Ramos (cell line): ENCODE measurements around the gene CACNA2D1.

Experiments
- in situ Hi-C: fragments of 300-500 bp; cut with MboI; formaldehyde crosslinking; loops from one replicate; pipeline ENCODE4 v1.14.3; 2022; ENCODE audit warnings: low sequenced_read_pairs; ENCODE audit not compliant: unreplicated experiment

Gene CACNA2D1

DNA sequence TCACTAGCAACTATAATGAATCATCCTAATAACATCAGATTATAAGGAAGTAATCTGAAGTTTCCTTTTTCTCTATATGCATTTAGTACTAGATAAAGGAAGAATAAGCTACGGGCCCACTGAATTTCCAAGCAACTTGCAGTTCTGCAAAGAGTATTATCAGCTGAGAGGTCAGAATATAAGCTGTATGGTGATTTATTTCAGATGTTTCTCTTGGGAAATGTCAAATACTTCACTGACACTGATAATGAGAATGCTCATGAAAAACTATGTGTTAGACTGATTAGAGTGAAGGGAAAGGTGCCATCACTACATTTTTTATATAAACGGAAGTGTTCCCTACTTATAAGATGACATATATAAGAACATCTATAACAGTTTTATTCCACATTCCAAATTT, 422.5 kb downstream of the CACNA2D1 start:
- in situ Hi-C loops, result loop anchor here (25.0 kb wide), 1 partner anchor 534 kb away; no protein-coding TSS in a partner anchor

DNA sequence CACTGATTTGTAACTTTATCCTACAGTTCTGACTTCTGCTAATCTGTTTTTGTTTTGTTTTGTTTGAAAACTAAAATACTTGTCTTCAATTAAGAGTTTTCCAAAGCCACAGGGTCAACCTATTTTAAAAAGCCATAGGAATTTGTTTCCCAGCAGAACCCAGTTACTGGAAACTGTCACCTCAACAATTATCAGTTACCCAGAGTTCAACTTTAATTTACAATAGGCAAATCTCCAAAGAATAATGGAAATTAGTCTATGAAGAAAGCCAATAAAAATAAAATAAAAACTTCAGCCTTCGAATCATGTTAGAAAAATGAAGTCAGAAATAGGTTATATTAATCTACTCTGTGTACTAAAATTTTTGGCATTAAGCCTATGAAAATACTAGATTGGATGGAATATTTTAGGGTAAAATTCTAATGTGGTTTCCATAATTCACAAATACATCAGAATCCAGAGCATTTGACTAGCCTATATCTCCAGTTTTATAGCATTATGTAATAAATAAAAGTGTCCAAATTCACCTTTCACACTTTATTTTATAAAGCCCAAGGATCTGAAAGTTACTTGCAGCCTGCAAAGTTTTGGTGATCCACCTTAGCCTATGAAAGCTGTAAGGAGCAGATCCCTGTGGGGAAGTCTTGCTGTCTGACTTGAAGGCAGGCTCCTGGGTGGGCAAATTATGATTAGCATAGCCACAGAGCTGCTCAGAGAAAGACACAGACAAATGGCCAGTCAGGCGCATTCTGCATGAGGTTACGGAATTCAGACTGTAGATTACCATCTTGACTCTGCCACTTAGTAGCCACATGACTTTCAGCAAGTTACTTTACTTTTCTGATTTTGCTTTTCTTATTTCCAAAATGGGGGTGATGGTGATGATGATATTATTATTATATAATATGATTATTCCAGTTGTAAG, 423.8 kb downstream of the CACNA2D1 start:
- in situ Hi-C loops, result loop anchor here (25.0 kb wide), 1 partner anchor 533 kb away; no protein-coding TSS in a partner anchor

- in situ Hi-C loops, result loop anchor here (25.0 kb wide), 1 partner anchor 531 kb away; no protein-coding TSS in a partner anchor
Observed at GRCh38 chr7:82018226-82018625, 425.4 kb downstream of the CACNA2D1 start.

GRCh38 chr7:82017334-82017943, 426.1 kb downstream of the CACNA2D1 start:
- in situ Hi-C loops, result loop anchor here (25.0 kb wide), 1 partner anchor 530 kb away; no protein-coding TSS in a partner anchor

DNA sequence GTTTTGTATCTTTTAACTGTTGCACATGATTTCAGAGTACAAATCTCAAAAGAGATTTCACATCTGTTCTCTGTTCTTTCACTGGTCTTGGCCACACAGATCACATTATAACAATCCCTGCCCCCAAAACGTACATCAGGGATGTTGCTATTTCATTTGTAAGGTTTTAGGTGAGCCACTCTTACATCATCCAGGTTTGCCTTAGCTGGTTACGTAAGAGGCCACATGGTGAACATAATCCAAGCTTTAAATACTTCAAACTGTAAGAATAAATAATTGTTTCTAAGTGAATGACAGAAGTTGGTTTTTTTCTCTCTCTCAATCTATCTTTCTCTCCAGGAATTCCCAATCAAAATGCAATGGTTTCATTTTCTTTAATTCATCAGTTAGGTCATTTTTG, 427.8 kb downstream of the CACNA2D1 start:
- in situ Hi-C loops, result loop anchor here (25.0 kb wide), 1 partner anchor 528 kb away; no protein-coding TSS in a partner anchor

GRCh38 chr7:82014574-82014973, 429.0 kb downstream of the CACNA2D1 start:
- in situ Hi-C loops, result loop anchor here (25.0 kb wide), 1 partner anchor 527 kb away; no protein-coding TSS in a partner anchor

DNA sequence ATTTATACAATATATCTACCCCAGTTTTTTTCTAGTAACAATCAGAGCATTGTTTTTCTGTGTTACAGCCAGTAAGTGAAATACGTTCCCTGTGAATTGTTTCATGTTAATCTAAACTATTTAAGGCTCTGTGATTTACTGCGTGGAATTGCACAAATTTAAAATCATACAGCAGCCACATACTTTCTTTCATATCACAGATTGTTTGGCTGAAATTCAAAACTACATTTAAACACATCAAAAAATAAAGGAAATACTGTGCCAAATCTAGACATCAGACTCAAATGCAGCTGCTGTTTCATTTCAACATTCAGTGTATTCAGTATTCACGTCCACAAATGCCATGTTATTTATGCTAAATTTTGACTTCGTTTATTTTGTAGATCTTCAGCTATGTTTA, 431.1 kb downstream of the CACNA2D1 start:
- in situ Hi-C loops, result loop anchor here (25.0 kb wide), 1 partner anchor 525 kb away; no protein-coding TSS in a partner anchor

DNA sequence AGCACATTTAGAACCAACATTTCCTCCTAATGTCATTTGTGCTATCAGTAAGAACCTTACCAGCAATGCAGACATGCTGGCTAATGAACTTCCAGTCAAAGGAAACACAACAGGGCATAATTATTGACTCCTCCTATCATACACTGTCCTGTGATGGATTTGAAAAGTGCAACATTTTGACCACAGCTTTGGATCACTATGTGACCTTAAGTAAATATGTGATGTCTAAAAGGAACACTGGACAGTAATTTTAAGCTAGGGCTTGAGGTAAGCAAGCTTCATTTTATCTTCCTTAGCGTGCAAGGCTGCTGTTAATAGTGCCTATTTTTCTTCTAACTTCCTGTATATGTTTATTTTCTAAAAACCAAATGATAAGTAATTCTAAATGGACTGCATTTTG, 433.2 kb downstream of the CACNA2D1 start:
- in situ Hi-C loops, result loop anchor here (25.0 kb wide), 1 partner anchor 523 kb away; no protein-coding TSS in a partner anchor

- in situ Hi-C loops, result loop anchor here (25.0 kb wide), 1 partner anchor 520 kb away; no protein-coding TSS in a partner anchor
Observed at GRCh38 chr7:82007315-82007714, 436.3 kb downstream of the CACNA2D1 start.

DNA sequence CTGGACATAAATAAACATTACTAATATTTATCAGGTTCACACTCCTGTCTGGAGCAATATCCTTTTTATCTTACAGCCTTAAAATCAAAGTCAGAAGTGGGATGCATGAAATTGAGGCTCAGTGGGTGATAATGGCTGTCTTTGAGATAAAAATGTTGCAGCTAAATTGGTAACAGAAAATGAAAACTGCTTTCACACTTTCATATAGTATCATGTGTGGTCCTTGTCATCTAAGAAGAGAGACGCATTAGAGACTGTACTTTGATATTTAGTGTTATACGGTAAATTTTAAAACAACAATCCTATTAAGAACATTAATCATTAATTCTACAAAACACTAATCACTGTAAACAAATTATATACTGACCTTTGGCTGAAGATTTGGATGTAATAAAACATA, 438.5 kb downstream of the CACNA2D1 start:
- in situ Hi-C loops, result loop anchor here (25.0 kb wide), 1 partner anchor 518 kb away; no protein-coding TSS in a partner anchor

DNA sequence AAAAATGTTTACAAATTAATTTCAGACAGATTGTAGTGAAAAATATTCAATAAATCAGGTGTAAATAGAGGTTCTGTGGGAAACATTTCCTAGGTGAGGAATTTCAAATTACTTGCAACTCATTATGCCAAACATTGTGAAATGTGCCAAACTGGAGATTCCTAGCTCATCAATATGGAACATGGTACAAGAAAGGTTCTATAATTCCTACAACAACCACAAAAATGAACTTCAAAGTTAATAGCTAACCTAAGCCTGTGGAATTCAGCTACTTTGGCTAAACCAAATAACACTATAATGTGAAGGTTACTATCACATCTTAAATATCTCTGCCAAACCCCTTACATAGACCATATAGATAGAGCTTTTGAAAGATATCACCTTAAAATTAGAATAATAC, 450.4 kb downstream of the CACNA2D1 start:
- in situ Hi-C loops, result no loop called here

DNA sequence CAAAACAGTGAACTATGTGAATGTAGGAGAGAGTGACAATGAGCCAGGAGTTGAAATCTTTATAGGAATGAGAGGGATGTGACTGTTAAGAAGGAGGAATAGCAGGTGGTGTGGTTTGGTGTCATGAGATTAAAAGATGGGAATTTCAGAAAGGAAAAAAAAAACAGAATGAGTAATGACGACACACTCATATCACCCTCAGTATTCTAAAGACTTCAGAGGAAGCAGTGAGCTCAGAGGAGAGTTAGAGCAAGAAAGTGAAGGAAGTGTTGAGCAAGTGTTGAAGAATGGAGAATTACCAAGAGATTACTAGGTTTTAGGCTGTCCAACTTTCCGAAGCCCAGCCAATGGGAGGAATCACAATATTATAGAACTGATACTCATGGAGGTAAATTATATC, 453.2 kb downstream of the CACNA2D1 start:
- in situ Hi-C loops, result no loop called here

GRCh38 chr7:81986723-81987470, 456.7 kb downstream of the CACNA2D1 start:
- in situ Hi-C loops, result no loop called here

- in situ Hi-C loops, result no loop called here
Observed at GRCh38 chr7:81983406-81983805, 460.2 kb downstream of the CACNA2D1 start.

- in situ Hi-C loops, result no loop called here
Observed at GRCh38 chr7:81973117-81973516, 470.5 kb downstream of the CACNA2D1 start.

DNA sequence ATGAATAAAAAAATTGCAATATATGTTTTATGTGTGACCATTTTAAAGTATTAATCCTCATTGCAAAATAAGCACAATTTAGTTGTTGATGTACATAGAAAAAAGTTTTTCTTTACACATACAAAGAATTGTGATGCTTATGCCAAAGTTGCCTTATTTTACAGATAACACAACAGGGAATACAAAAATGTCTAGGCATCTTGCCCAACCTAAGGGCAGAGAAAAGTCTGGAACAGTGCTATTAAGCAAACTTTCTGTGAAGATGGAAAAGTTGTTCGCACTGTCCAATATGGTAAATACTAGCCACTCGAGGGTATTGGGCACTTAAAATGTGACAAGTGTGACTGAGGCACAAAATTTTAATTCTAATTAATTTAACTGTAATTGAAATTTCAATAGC, 483.6 kb downstream of the CACNA2D1 start:
- in situ Hi-C loops, result no loop called here

GRCh38 chr7:81957517-81957916, 486.1 kb downstream of the CACNA2D1 start:
- in situ Hi-C loops, result no loop called here

GRCh38 chr7:81956520-81956919, 487.1 kb downstream of the CACNA2D1 start:
- in situ Hi-C loops, result no loop called here

- in situ Hi-C loops, result no loop called here
Observed at GRCh38 chr7:81949306-81949705, 494.3 kb downstream of the CACNA2D1 start.

DNA sequence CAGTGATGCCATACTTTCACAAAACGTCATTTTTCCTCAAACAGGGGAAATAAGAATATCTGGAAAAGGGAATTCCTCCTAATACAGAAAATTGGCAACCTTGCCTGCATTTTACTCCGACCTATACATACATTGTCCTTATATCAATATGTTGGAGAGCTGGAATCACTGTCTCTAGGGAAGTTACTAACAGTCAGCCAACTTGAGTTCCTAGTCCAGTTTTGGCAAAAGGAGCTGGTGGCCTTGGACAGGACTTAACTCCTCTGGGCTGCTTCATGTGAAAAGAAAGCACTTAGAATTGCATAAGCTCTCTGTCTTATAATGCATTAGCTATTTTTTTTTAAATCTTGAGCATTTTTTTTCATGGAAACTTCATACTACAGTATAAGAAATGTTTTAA, 499.5 kb downstream of the CACNA2D1 start:
- in situ Hi-C loops, result no loop called here
